ENCODE measurements around the gene ZFYVE26.
"Not testable (repeated sequence)": the region's sequence is repeated elsewhere in the genome, so short reads cannot be mapped to it uniquely, and the experiment has no call there.

Gene ZFYVE26

GRCh38 chr14:67816326-67817002 lies at the start of gene ZFYVE26:
Gene ZFYVE26, minus strand, starts transcription at chr14:67816590. Its CDS starts 627 bp downstream, at chr14:67815963.
- peak; percentile 88 for DNase-seq

DNA sequence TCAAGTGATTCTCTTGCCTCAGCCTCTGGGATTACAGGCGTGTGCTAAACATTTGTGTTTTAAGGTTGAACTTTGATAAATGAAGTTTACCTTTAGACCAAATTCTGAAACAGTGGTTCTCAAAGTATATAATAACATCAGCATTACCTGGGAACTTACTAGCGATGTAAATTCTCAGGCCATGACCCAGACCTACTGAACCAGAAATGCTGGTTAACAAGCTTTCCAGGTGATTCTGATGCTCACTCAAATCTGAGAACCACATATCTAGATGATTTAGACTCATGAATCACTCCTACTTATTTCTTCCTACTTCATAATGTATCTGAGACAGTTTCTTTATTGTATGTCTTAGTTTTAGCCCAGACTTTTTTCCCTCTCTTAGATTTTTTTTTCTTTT lies 46.8 kb upstream of the ZFYVE26 start:
- no peak for DNase-seq

- no peak for DNase-seq
Measured at GRCh38 chr14:67859169-67859749, 42.9 kb upstream of the ZFYVE26 start.

- no peak for DNase-seq
Measured at GRCh38 chr14:67857778-67858350, 41.5 kb upstream of the ZFYVE26 start.

DNA sequence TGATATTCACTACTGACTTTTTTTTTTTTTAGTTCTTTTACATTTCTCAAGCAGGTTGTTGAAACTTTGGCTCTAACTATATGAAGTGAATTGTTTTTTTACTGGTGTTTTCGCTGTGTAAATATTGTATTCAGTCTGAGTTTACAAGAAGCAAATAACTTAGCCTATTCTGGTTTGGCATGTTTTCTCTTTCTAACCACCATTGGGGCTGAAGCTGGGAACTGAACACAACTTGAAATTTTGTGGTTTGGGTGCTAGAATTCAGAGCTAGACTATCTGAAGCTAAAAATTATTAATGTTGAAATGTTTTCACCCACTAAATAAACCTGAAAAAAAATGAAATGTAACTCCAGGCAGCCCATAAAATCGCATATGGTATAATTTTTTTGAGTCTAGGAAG lies 40.4 kb upstream of the ZFYVE26 start:
- DNase-seq: no peak

- DNase-seq: no peak
Measured at GRCh38 chr14:67853715-67854114, 37.3 kb upstream of the ZFYVE26 start.

DNA sequence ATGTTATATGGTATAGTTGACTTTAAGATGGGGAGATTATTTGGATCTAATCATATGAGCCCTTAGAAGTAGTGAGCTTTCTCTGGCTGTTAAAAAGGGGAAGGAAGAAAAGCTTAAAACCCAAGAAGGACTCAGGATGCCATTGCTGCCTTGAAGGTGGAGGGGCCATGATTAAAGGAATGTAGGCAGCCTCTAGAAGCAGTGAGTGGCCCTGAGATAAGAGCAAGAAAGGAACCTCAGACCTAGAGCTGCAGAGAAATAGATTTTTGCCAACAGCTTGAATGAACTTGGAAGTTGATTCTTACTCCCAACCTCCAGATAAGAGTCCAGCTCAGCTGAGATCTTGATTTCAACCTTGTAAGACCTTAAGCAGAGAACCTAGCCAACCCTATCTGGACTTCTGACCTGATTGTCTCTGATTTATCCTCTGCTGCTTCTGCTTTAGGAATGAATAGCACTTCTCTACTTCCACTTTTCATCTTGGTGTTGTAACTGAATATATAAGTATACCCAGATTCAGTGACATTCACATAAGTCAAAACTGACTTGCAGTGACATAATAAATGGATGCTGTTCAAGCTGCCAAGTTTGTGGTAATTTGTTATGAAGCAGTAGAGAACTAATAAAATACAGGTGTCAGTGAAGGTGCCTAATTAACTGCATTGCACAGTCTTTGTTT lies 36.7 kb upstream of the ZFYVE26 start:
- no peak for DNase-seq

- no peak for DNase-seq
Measured at GRCh38 chr14:67851785-67852410, 35.5 kb upstream of the ZFYVE26 start.

DNA sequence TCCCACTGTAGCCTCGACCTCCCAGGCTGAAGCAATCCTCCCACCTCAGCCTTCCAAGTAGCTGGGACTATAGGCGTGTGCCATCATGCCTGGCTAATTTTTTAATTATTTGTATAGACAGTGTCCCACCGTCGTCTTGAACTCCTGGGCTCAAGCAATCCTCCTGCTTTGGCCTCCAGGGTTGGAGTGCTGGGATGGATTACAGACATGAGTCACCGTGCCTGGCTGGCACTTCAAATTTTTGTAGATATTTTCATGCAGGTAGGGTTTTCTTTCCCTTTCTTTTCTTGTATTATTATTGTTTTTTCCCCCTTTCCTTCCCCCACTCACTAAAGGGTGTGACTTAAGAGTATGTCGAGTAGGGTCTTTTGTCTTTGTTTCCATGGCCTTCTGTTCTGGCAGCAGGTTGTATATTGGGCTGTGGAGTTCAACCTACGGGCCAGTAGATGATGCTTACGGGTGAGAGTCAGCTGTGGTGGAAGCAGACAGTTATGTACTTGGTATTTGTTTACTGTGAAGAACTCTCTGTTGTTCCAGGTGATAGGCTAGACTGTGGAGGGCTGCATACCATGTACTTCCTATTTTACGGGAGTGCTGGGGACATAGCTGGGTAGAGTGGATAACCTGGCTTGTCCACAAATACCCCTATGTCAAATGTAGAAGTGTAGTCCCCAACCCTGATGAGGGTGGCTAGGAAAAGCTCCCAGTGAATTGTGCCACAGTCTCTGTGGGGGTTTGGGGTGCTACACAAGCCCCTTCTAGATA lies 33.9 kb upstream of the ZFYVE26 start:
- DNase-seq: no peak

GRCh38 chr14:67846029-67846610 lies 29.7 kb upstream of the ZFYVE26 start:
- DNase-seq: no peak

GRCh38 chr14:67837011-67837624 lies 20.7 kb upstream of the ZFYVE26 start:
- peak; percentile 65 for DNase-seq

GRCh38 chr14:67835596-67835995 lies 19.2 kb upstream of the ZFYVE26 start:
- no peak for DNase-seq

DNA sequence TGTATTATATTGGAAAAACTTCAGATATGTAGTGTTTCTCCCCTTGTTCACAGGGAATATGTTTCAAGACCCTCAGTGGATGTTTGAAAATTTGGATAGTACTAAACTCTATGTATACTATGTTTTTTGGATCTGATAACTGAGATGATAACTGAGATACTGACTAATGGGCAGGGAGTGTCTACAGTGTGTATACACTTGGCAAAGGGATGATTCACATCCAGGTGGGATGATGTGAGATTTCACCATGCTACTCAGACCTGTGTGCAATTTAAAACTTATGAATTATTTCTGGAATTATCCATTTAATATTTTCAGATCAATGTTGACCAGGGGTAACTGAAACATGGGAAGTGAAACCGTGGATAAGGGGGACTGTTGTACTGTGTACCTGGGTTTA lies 17.0 kb upstream of the ZFYVE26 start:
- DNase-seq: no peak

- no peak for DNase-seq
Measured at GRCh38 chr14:67831113-67831512, 14.7 kb upstream of the ZFYVE26 start.

DNA sequence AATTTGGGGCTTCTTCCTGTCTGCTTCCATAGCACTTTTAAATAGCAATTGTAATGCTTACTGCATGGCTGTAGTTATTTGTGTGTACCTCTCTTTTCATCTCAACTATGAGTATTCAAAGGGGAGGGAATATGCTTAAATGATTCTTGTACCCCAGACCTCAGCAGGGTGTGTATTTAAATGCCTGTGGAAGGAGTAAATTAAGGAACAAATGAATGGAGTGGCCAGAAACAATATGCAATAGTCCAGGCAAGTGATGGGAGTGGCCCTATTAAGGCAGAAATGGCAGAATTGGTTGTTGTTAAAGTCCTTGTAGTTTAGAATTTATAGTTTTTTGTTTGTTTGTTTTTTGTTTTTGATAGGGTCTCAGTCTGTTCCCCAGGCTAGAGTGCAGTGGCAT lies 4.7 kb upstream of the ZFYVE26 start:
- DNase-seq: no peak

- DNase-seq: no peak
Measured at GRCh38 chr14:67820428-67820971, 4.1 kb upstream of the ZFYVE26 start.

DNA sequence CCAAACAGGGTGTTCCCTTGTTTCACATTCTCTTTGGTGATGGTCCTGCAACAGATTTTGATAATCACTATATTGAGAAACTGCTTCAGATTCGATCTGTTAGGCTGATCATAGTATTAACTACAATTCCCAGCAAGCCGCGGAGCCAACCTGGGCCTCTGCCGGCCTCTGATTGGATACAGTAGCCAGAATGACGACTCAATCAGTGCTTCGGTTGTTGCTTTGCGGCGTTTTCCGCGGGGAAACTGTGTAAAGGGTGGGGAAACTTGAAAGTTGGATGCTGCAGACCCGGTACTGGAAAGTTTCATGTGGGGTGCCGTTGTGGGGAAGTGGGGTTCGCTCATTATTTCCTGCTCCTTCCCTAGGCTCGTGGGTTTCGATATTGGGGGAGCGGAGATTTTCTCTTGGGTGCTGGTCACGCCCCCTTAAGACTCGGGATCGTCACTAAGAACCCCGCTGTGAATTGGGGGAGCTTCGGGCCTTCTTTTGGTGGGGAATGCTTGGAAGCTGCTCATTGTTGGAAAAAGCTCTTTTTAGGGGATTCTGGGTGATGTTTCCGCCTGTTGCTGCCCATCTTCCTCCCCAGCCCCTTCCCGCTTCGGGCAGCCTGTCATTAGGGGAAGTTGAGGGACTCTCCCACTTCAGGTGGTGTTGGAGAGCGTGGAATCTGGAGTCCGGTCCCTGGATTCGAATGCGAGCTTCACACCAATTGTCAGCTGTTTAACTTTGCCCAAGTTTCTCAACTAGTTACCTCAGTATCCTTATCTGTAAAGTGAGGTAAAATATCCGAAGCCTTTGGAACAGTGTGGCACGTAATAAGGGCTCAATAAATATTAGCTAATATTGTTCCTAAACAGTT lies 3.4 kb upstream of the ZFYVE26 start, which contains the start of gene RAD51B:
Gene RAD51B, plus strand, starts transcription at position 217 of the 859 bp plus-strand sequence.
- DNase-seq: peak; percentile 86

DNA sequence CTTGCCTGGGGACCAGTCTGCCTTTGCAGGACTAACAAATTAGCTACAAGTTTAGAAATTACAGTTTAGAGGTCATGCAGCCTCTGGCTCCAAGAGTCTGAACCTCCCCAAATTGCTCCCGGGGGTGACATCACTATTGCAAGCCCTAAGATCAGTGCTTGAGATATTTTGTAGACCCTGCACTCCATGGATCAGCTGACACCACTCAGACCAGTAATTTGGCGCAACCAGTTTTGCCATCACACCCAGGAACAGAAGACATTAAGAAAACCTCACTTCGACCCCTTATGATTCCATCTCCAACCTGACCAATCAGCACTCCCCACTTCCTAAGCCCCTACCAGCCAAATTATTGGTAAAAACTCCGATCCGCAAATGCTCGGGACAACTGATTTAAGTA lies 2.1 kb upstream of the ZFYVE26 start:
- DNase-seq: not testable (repeated sequence)

DNA sequence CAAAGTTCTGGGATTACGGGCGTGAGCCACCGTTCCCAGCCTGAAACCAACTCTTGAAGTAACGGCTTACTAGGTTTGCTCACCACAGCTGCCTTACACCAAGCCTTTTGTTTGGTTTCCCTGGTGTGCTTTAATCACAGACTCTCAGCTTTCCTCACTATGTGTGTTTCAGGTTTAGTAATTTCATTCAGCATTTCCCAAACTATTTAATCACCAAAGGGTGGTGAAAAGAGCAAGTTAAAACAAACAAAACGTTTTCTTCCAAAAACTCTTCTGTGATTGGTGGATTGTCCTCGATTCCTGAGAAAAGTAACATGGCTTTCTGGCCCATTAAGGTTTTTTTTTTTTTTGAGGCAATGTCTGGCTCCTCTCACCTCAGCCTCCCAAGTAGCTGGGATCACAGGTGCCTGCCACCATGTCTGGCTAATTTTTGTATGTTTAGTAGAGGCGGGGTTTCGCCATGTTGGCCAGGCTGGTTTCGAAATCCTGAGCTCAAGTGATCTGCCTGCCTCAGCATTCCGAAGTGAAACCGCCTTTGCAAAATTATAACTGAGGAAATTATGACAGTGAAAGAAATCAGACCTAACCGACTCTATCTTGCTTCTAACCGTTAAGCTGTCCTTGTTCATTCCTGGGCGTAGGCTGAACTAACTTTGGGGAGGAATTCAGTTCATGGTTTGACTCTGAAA lies 1.5 kb upstream of the ZFYVE26 start:
- no peak for DNase-seq
